Neural cell (in vitro differentiated cells): ENCODE measurements around the gene IL19. TPM values are rescaled to one million over a fixed set of nuclear protein-coding genes. Genes with fewer than 3 reads are reported as not detected.

Experiments
- H2AFZ ChIP-seq: fragments of 200-600, 300-800 bp; sonication (generic), shearing (Covaris generic); 2 replicates; pipeline ENCODE4 v1.6.0; 2014; ENCODE audit warnings: low read depth, mild to moderate bottlenecking, antibody characterized with exemption, low read length, moderate library complexity
- H3F3A ChIP-seq: fragments of 200-600 bp; shearing (Covaris generic); 2 replicates; pipeline ENCODE4 v1.6.1; 2016; ENCODE audit warnings: mild to moderate bottlenecking, moderate library complexity, mixed read lengths, antibody characterized with exemption, low read length; ENCODE audit not compliant: insufficient read depth, poor library complexity, severe bottlenecking
- H3K27ac ChIP-seq: fragments of 200-600, 300-800 bp; sonication (generic), shearing (Covaris generic); 2 replicates; pipeline ENCODE4 v1.5.1; 2014; ENCODE audit warnings: mild to moderate bottlenecking, low read length, moderate library complexity
- H3K27me3 ChIP-seq: fragments of 300-800, 200-600 bp; sonication (generic), shearing (Covaris generic); 2 replicates; pipeline ENCODE4 v1.6.0; 2014; ENCODE audit warnings: mild to moderate bottlenecking, low read depth, low read length, moderate library complexity; ENCODE audit not compliant: insufficient read depth
- H3K36me3 ChIP-seq: fragments of 300-800, 200-600 bp; sonication (generic), shearing (Covaris generic); 2 replicates; pipeline ENCODE4 v1.5.1; 2014; ENCODE audit warnings: mild to moderate bottlenecking, antibody characterized with exemption, low read length, moderate library complexity; ENCODE audit not compliant: insufficient read depth
- H3K4me2 ChIP-seq: fragments of 300-800, 200-600 bp; sonication (generic), shearing (Covaris generic); 2 replicates; pipeline ENCODE4 v1.6.0; 2014; ENCODE audit warnings: mild to moderate bottlenecking, low read length
- H3K4me3 ChIP-seq: fragments of 300-800, 200-600 bp; sonication (generic), shearing (Covaris generic); 2 replicates; pipeline ENCODE4 v1.5.1; 2014; ENCODE audit warnings: mild to moderate bottlenecking, low read length, moderate library complexity
- H3K79me2 ChIP-seq: fragments of 200-600 bp; shearing (Covaris generic); replicated peaks from 2 replicates; pipeline ENCODE4 v1.6.0; 2014; ENCODE audit warnings: mild to moderate bottlenecking, low read length, moderate library complexity; ENCODE audit not compliant: insufficient read depth
- H3K9ac ChIP-seq: fragments of 300-800, 200-600 bp; sonication (generic), shearing (Covaris generic); 2 replicates; pipeline ENCODE4 v1.6.1; 2016; ENCODE audit warnings: mild to moderate bottlenecking, low read length, mixed read lengths
- H3K9me2 ChIP-seq: fragments of 200-600 bp; shearing (Covaris generic); 2 replicates; pipeline ENCODE4 v1.6.1; 2016; ENCODE audit warnings: mild to moderate bottlenecking, low read length, mixed read lengths; ENCODE audit not compliant: insufficient read depth
- H3K9me3 ChIP-seq: fragments of 200-600, 300-800 bp; sonication (generic), shearing (Covaris generic); 2 replicates; pipeline ENCODE4 v1.6.1; 2016; ENCODE audit warnings: mild to moderate bottlenecking, mixed run types, low read length, moderate library complexity, mixed read lengths
- H4K20me1 ChIP-seq: fragments of 200-600 bp; shearing (Covaris generic); 2 replicates; pipeline ENCODE4 v1.6.1; 2016; ENCODE audit warnings: mild to moderate bottlenecking, mixed run types; ENCODE audit not compliant: insufficient read depth
- CTCF ChIP-seq: fragments of 450-650 bp; IDR thresholded peaks from 2 replicates; pipeline ENCODE4 v1.5.1; 2014; ENCODE audit warnings: antibody characterized with exemption, mild to moderate bottlenecking, moderate library complexity; ENCODE audit not compliant: poor library complexity, severe bottlenecking
- EP300 ChIP-seq: fragments of 450-650 bp; conservative IDR thresholded peaks from 2 replicates; pipeline ENCODE4 v1.6.1; 2014; ENCODE audit warnings: antibody characterized with exemption, mild to moderate bottlenecking, moderate library complexity; ENCODE audit not compliant: poor library complexity, severe bottlenecking
- EZH2 ChIP-seq: fragments of 200-600, 300-800 bp; shearing (Covaris generic), sonication (generic); IDR thresholded peaks from 2 replicates; pipeline ENCODE4 v1.6.1; 2014; ENCODE audit warnings: antibody characterized with exemption, low read length, borderline replicate concordance, mild to moderate bottlenecking; ENCODE audit not compliant: insufficient read depth, poor library complexity, severe bottlenecking
- MXI1 ChIP-seq: fragments of 450-650 bp; conservative IDR thresholded peaks from 2 replicates; pipeline ENCODE4 v1.6.1; 2014; ENCODE audit warnings: antibody characterized with exemption, mild to moderate bottlenecking; ENCODE audit not compliant: poor library complexity, severe bottlenecking
- POLR2AphosphoS5 ChIP-seq: IDR thresholded peaks from 2 replicates; pipeline ENCODE4 v1.6.1; 2012
- RAD21 ChIP-seq: fragments of 450-650 bp; conservative IDR thresholded peaks from 2 replicates; pipeline ENCODE4 v1.6.1; 2014; ENCODE audit warnings: antibody characterized with exemption, mild to moderate bottlenecking, moderate library complexity
- REST ChIP-seq: IDR thresholded peaks from 2 replicates; pipeline ENCODE4 v1.6.1; 2012; ENCODE audit warnings: borderline replicate concordance
- SMC3 ChIP-seq: fragments of 450-650 bp; conservative IDR thresholded peaks from 2 replicates; pipeline ENCODE4 v1.6.1; 2014; ENCODE audit warnings: antibody characterized with exemption, mild to moderate bottlenecking, moderate library complexity; ENCODE audit not compliant: poor library complexity
- TAF1 ChIP-seq: IDR thresholded peaks from 2 replicates; pipeline ENCODE4 v1.6.1; 2012; ENCODE audit warnings: low read depth
- polyA plus RNA-seq: library from polyadenylated mRNA; depleted of rRNA; stranded (reverse); fragments of >200 nt; gene quantifications from 2 replicates; pipeline ENCODE4 v1.2.3, GENCODE V29; 2014

Gene IL19
- polyA plus RNA-seq, 1 donor from 2014 or later, result not detected

- no peak overlapping the region for H3K4me3 ChIP-seq
- H3K9me3 ChIP-seq, result no peaks in the 10 kb centered on the region
- H3K9me2 ChIP-seq, result no peaks in the 10 kb centered on the region
- no peak overlapping the region for H3K9ac ChIP-seq
- H3K27ac ChIP-seq, result no peak overlapping the region
- H4K20me1 ChIP-seq, result no peaks in the 10 kb centered on the region
- TF ChIP-seq CTCF (no peak), EP300 (no peak), POLR2AphosphoS5 (no peak), RAD21 (no peak), MXI1 (no peak), SMC3 (no peak), TAF1 (no peak), EZH2 (no peak), REST (no peak)
- no peak overlapping the region for H3K4me2 ChIP-seq
- H3F3A ChIP-seq, result no peaks in the 10 kb centered on the region
- H3K36me3 ChIP-seq, result no peaks in the 10 kb centered on the region
- H2AFZ ChIP-seq, result no peak overlapping the region
- H3K79me2 ChIP-seq, result no peaks in the 10 kb centered on the region
- no peaks in the 10 kb centered on the region for H3K27me3 ChIP-seq
These were observed 97.7 kb downstream of the IL19 start for GRCh38 chr1:206868264-206868663.

- Histone ChIP-seq H3K9me2 (no peaks in the 10 kb centered on the region), H3F3A (no peaks in the 10 kb centered on the region), H3K4me3 (no peak overlapping the region), H4K20me1 (no peaks in the 10 kb centered on the region), H2AFZ (no peak overlapping the region), H3K36me3 (no peaks in the 10 kb centered on the region), H3K27me3 (no peaks in the 10 kb centered on the region), H3K9ac (no peak overlapping the region), H3K9me3 (no peaks in the 10 kb centered on the region), H3K4me2 (no peak overlapping the region), H3K79me2 (no peaks in the 10 kb centered on the region), H3K27ac (no peak overlapping the region)
- TF ChIP-seq EZH2 (no peak), RAD21 (no peak), MXI1 (no peak), SMC3 (no peak), REST (no peak), POLR2AphosphoS5 (no peak), CTCF (no peak), EP300 (no peak), TAF1 (no peak)
These were observed 101.6 kb downstream of the IL19 start for GRCh38 chr1:206872139-206872538.
